T-cell (primary cell): ENCODE data around the gene AFMID. TPM values are rescaled to one million over a fixed set of nuclear protein-coding genes. Genes with fewer than 3 reads are reported as not detected.
"Not testable (repeated sequence)": the region's sequence is repeated elsewhere in the genome, so short reads cannot be mapped to it uniquely, and the experiment has no call there.

Experiments
- ATAC-seq, 4 experiments: fragments of 200-7000 bp in 3 of 4; fragments of 150-1000 bp in 1 of 4; cut with Tn5 transposase; replicated peaks in 1 of 4; 1 replicate in 3 of 4; 2 replicates in 1 of 4; pipeline ENCODE4 v1.10.0; 2021; ENCODE audit warnings: moderate library complexity in 3 of 4, mild to moderate bottlenecking in 2 of 4, moderate number of reproducible peaks in 1 of 4
- CTCF ChIA-PET, 2 donors: fragments of 300-600 bp; sonication (Branson Sonifier 250); formaldehyde crosslinking; loops; one replicate each; lab custom pipeline; 2022; ENCODE audit warnings: antibody characterized with exemption in 2 of 2; lab: Charles Lee
- POLR2A ChIA-PET, 2 donors: fragments of 300-600 bp; sonication (Branson Sonifier 250); formaldehyde crosslinking; loops; one replicate each; lab custom pipeline; 2022; ENCODE audit warnings: antibody characterized with exemption in 2 of 2; lab: Charles Lee
- DNase-seq, 35 experiments: peaks; one replicate each; pipeline versions ENCODE4 v3.0.0 to v3.0.0-alpha.2; 2013 to 2023
- H3K27ac ChIP-seq: one replicate; pipeline ENCODE4 v1.5.1; 2013; ENCODE audit warnings: low read length
- H3K27me3 ChIP-seq, 2 experiments: replicated peaks in 1 of 2; 1 replicate in 1 of 2; 2 replicates in 1 of 2; pipeline versions ENCODE4 v1.6.1 to v1.7.0; 2013; ENCODE audit warnings: low read length in 1 of 2, mixed read lengths in 1 of 2; ENCODE audit not compliant: control insufficient read depth in 2 of 2, insufficient read depth in 2 of 2; ENCODE audit errors: extremely low read depth in 1 of 2
- H3K36me3 ChIP-seq, 2 donors: 1 replicate in 1 of 2; 2 replicates in 1 of 2; pipeline versions ENCODE4 v1.6.1 to v1.7.0; 2013; ENCODE audit warnings: low read length in 1 of 2; ENCODE audit not compliant: control insufficient read depth in 2 of 2, insufficient read depth in 1 of 2; ENCODE audit errors: extremely low read depth in 1 of 2
- H3K4me1 ChIP-seq, 2 experiments: 1 replicate in 1 of 2; 2 replicates in 1 of 2; pipeline versions ENCODE4 v1.6.1 to v1.7.0; 2013; ENCODE audit warnings: low read length in 2 of 2, mixed read lengths in 1 of 2; ENCODE audit not compliant: insufficient read depth in 2 of 2, control insufficient read depth in 1 of 2; ENCODE audit errors: extremely low read depth in 1 of 2
- H3K4me3 ChIP-seq, 2 donors: 1 replicate in 1 of 2; 2 replicates in 1 of 2; pipeline versions ENCODE4 v1.5.1 to v1.7.0; 2013; ENCODE audit warnings: mild to moderate bottlenecking in 2 of 2, low read length in 1 of 2, moderate library complexity in 1 of 2; ENCODE audit not compliant: control insufficient read depth in 1 of 2; ENCODE audit errors: extremely low read depth in 1 of 2
- H3K9me3 ChIP-seq: 2 replicates; pipeline ENCODE4 v1.7.0; 2013
- H3K27ac Mint-ChIP-seq, 2 donors: one replicate each; pipeline ENCODE4 v1.8.0; 2020 to 2021; ENCODE audit warnings: mild to moderate bottlenecking in 2 of 2, mixed read lengths in 2 of 2
- H3K27me3 Mint-ChIP-seq, 2 donors: one replicate each; pipeline ENCODE4 v1.8.0; 2021 to 2022; ENCODE audit warnings: mixed read lengths in 2 of 2
- H3K36me3 Mint-ChIP-seq: one replicate; pipeline ENCODE4 v1.8.0; 2021; ENCODE audit warnings: mixed read lengths
- H3K4me1 Mint-ChIP-seq, 3 donors: one replicate each; pipeline ENCODE4 v1.8.0; 2020 to 2022; ENCODE audit warnings: mixed read lengths in 3 of 3, mild to moderate bottlenecking in 1 of 3
- H3K4me3 Mint-ChIP-seq, 3 donors: one replicate each; pipeline ENCODE4 v1.8.0; 2020 to 2022; ENCODE audit warnings: mild to moderate bottlenecking in 3 of 3, mixed read lengths in 3 of 3, moderate library complexity in 3 of 3
- H3K9me3 Mint-ChIP-seq, 3 donors: one replicate each; pipeline ENCODE4 v1.8.0; 2020 to 2022; ENCODE audit warnings: mixed read lengths in 3 of 3
- WGBS: methylation state at CpG from one replicate; pipeline ENCODE4 v1.1.5; 2013; ENCODE audit warnings: missing lambda C conversion rate; ENCODE audit not compliant: insufficient coverage; 5-methylcytosine and 5-hydroxymethylcytosine counted together
- total RNA-seq, 35 experiments: library from RNA in 6 of 35; stranded (reverse) in 6 of 35; fragments of 120-200 nt in 1 of 35; gene quantifications; one replicate each; pipeline versions ENCODE4 v1.2.1 to v1.2.4 and lab custom pipeline; 2013 to 2026

Gene AFMID
- total RNA-seq, 5 donors from 2014 or later (not counting 1 experiment from before 2014, with no cell fraction given): 2.3 to 5.9 (median 3.4) TPM

DNA sequence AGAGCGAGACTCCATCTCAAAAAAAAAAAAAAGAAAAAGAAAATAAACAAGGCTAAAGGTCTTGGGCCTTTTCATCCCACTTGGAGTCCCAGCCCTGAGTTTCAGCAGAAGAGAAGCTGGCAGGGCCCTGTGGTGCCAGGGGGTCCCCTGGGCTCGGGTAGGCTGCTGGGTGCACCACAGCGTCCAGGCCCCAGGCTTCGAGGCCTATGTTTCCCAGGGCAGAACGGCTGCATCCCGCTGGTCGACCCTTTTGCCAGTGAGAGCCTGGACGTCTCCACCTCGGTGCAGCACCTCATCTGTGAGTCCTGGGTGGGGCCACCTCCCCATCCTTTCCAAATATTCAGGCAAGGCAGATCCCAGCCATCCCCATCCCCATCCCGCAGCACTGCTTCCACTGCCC, 46.5 kb downstream of the AFMID start:
- no peaks in the 10 kb centered on the region for H3K9me3 ChIP-seq
- ChIA-PET CTCF (interaction anchor here in 1 of 2 donors (0.6 kb wide), 1 partner anchor 1797 kb away, joined by 7 read pairs; no protein-coding TSS in a partner anchor), POLR2A (no interaction called here)
- H3K36me3 ChIP-seq: no peaks in the 10 kb centered on the region
- H3K27ac Mint-ChIP-seq: no peak overlapping the region
- peaks cover 5 to 50% of the 10 kb centered on the region in 2 experiments for H3K27me3 ChIP-seq
- WGBS: 85% methylated on average over 9 of the region's 10 CpGs
- H3K36me3 Mint-ChIP-seq: no peaks in the 10 kb centered on the region
- H3K4me3 Mint-ChIP-seq: no peak overlapping the region
- no peak overlapping the region for H3K4me3 ChIP-seq
- no peak for DNase-seq
- H3K27me3 Mint-ChIP-seq: peaks cover 21 to 30% of the 10 kb centered on the region in 2 donors
- H3K4me1 Mint-ChIP-seq: peaks cover 10 to 18% (median 12%) of the 10 kb centered on the region in 3 donors
- no peaks in the 10 kb centered on the region for H3K9me3 Mint-ChIP-seq
- ATAC-seq: no peak
- H3K27ac ChIP-seq: no peak overlapping the region
- H3K4me1 ChIP-seq: peaks cover 0 to 13% of the 10 kb centered on the region in 2 experiments

GRCh38 chr17:78234261-78234865, 47.2 kb downstream of the AFMID start:
- Mint-ChIP-seq H3K9me3 (no peaks in the 10 kb centered on the region), H3K36me3 (no peaks in the 10 kb centered on the region), H3K4me3 (no peak overlapping the region), H3K4me1 (peaks cover 10 to 18% (median 12%) of the 10 kb centered on the region in 3 donors), H3K27me3 (peaks cover 21 to 28% of the 10 kb centered on the region in 2 donors), H3K27ac (no peak overlapping the region)
- H3K36me3 ChIP-seq: no peaks in the 10 kb centered on the region
- no peak overlapping the region for H3K27ac ChIP-seq
- peaks cover 0 to 13% of the 10 kb centered on the region in 2 experiments for H3K4me1 ChIP-seq
- ChIA-PET CTCF (interaction anchor here in 1 of 2 donors (0.6 kb wide), 1 partner anchor 1798 kb away, joined by 7 read pairs; no protein-coding TSS in a partner anchor), POLR2A (no interaction called here)
- H3K27me3 ChIP-seq: peaks cover 5 to 54% of the 10 kb centered on the region in 2 experiments
- 88% methylated on average over 10 of the region's 17 CpGs for WGBS
- no peak for ATAC-seq
- no peak for DNase-seq
- H3K4me3 ChIP-seq: no peak overlapping the region
- no peaks in the 10 kb centered on the region for H3K9me3 ChIP-seq

DNA sequence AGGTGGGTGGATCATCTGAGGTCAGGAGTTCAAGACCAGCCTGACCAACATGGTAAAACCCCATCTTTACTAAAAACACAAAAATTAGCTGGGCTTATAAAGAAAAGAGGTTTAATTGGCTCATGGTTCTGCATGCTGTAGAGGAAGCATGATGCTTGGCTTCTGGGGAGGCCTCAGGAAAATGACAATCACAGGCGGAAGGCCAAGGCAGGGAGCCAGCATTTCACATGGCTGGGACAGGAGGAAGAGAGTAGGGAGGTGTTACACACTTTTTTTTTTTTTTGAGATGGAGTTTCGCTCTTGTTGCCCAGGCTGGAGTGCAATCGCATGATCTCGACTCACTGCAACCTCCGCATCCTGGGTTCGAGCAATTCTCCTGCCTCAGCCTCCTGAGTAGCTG, 47.9 kb downstream of the AFMID start:
- H3K27ac ChIP-seq, CTCF ChIA-PET, H3K4me3 ChIP-seq, ATAC-seq, H3K4me3 Mint-ChIP-seq, H3K36me3 Mint-ChIP-seq, DNase-seq, H3K27ac Mint-ChIP-seq, POLR2A ChIA-PET, H3K9me3 Mint-ChIP-seq, H3K36me3 ChIP-seq, H3K9me3 ChIP-seq: not testable (repeated sequence)
- Mint-ChIP-seq H3K27me3 (peaks cover 21 to 26% of the 10 kb centered on the region in 2 donors), H3K4me1 (peaks cover 10 to 18% (median 12%) of the 10 kb centered on the region in 3 donors)
- Histone ChIP-seq H3K4me1 (peaks cover 0 to 13% of the 10 kb centered on the region in 2 experiments), H3K27me3 (peaks cover 5 to 50% of the 10 kb centered on the region in 2 experiments)
- 88% methylated on average over 1 of the region's 6 CpGs for WGBS

DNA sequence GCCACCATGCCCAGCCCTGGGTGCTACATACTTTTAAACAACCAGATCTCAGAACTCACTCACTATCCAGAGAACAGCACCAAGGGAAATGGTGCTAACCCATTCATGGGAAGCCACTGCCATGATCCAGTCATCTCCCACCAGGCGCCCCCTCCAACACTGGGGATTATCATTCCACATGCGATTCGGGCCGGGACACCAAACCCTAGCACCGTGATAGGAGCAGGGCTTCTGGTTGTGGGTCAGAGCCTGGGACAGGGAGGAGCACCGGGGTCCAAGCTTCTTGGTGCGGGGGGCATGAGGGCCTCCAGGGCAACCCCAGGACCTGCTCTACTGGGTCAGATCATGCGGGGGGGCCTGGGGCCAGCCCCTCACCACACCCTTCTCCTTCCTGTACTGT, 48.7 kb downstream of the AFMID start:
- no CpG with 5 or more reads among the region's 8 CpGs for WGBS

GRCh38 chr17:78236362-78237127, 49.4 kb downstream of the AFMID start:
- ATAC-seq (no peak), DNase-seq (no peak)
- ChIA-PET POLR2A (no interaction called here), CTCF (interaction anchor here in 1 of 2 donors (0.6 kb wide), 1 partner anchor 9 kb away, joined by 3 read pairs; no protein-coding TSS in a partner anchor)
- no peaks in the 10 kb centered on the region for H3K36me3 Mint-ChIP-seq
- peaks cover 7 to 10% (median 9%) of the 10 kb centered on the region in 3 donors for H3K4me1 Mint-ChIP-seq
- no peak overlapping the region for H3K27ac ChIP-seq
- no peaks in the 10 kb centered on the region for H3K36me3 ChIP-seq
- peaks cover 2 to 34% of the 10 kb centered on the region in 2 experiments for H3K27me3 ChIP-seq
- H3K9me3 ChIP-seq: no peaks in the 10 kb centered on the region
- peaks cover 12% of the 10 kb centered on the region in 2 donors for H3K27me3 Mint-ChIP-seq
- peaks cover 0 to 8% of the 10 kb centered on the region in 2 experiments for H3K4me1 ChIP-seq
- no peak overlapping the region for H3K4me3 ChIP-seq
- 89% methylated on average over 13 of the region's 20 CpGs for WGBS
- no peak overlapping the region for H3K27ac Mint-ChIP-seq
- no peak overlapping the region for H3K4me3 Mint-ChIP-seq
- H3K9me3 Mint-ChIP-seq: no peaks in the 10 kb centered on the region

More for the DNA sequence above, 48.7 kb downstream of the AFMID start:
- Histone ChIP-seq H3K36me3 (no peaks in the 10 kb centered on the region), H3K4me1 (peaks cover 0 to 13% of the 10 kb centered on the region in 2 experiments), H3K4me3 (no peak overlapping the region), H3K27ac (no peak overlapping the region), H3K9me3 (no peaks in the 10 kb centered on the region), H3K27me3 (peaks cover 5 to 41% of the 10 kb centered on the region in 2 experiments)
- ATAC-seq (no peak), DNase-seq (no peak)
- H3K9me3 Mint-ChIP-seq: no peaks in the 10 kb centered on the region
- ChIA-PET POLR2A (no interaction called here), CTCF (no interaction called here)
- H3K27me3 Mint-ChIP-seq: peaks cover 13 to 19% of the 10 kb centered on the region in 2 donors
- peaks cover 9 to 14% (median 10%) of the 10 kb centered on the region in 3 donors for H3K4me1 Mint-ChIP-seq
- no peaks in the 10 kb centered on the region for H3K36me3 Mint-ChIP-seq
- H3K27ac Mint-ChIP-seq: no peak overlapping the region
- H3K4me3 Mint-ChIP-seq: no peak overlapping the region

GRCh38 chr17:78237401-78238012, 50.3 kb downstream of the AFMID start:
- Histone ChIP-seq H3K9me3 (no peaks in the 10 kb centered on the region), H3K27ac (no peak overlapping the region), H3K36me3 (no peaks in the 10 kb centered on the region), H3K27me3 (peaks cover 2 to 27% of the 10 kb centered on the region in 2 experiments), H3K4me3 (no peak overlapping the region), H3K4me1 (peaks cover 0 to 1% of the 10 kb centered on the region in 2 experiments)
- DNase-seq: no peak
- no peak for ATAC-seq
- H3K36me3 Mint-ChIP-seq: no peaks in the 10 kb centered on the region
- no peak overlapping the region for H3K4me3 Mint-ChIP-seq
- H3K27me3 Mint-ChIP-seq: peaks cover 5 to 7% of the 10 kb centered on the region in 2 donors
- H3K4me1 Mint-ChIP-seq: peaks cover 4 to 5% (median 4%) of the 10 kb centered on the region in 3 donors
- WGBS: 82% methylated on average over 8 of the region's 11 CpGs
- no peaks in the 10 kb centered on the region for H3K9me3 Mint-ChIP-seq
- ChIA-PET POLR2A (no interaction called here), CTCF (interaction anchor here in 1 of 2 donors (0.7 kb wide), 1 partner anchor 299 kb away, joined by 4 read pairs; no protein-coding TSS in a partner anchor)
- H3K27ac Mint-ChIP-seq: no peak overlapping the region
